ENCODE data around the gene L3MBTL1. TPM values are rescaled to one million over a fixed set of nuclear protein-coding genes. Genes with fewer than 3 reads are reported as not detected.

The L3MBTL1 gene
- total RNA-seq, 4 donors from 2014 or later: 12.5 to 45.3 (median 29.2) TPM

- 69 to 80% methylated on average over 9 to 10 of the region's 10 CpGs for WGBS, 2 donors
Measured at GRCh38 chr20:43576108-43576507, 68.6 kb downstream of the L3MBTL1 start.

GRCh38 chr20:43579861-43580793, 72.6 kb downstream of the L3MBTL1 start:
- TF ChIP-seq, protein P1, sequence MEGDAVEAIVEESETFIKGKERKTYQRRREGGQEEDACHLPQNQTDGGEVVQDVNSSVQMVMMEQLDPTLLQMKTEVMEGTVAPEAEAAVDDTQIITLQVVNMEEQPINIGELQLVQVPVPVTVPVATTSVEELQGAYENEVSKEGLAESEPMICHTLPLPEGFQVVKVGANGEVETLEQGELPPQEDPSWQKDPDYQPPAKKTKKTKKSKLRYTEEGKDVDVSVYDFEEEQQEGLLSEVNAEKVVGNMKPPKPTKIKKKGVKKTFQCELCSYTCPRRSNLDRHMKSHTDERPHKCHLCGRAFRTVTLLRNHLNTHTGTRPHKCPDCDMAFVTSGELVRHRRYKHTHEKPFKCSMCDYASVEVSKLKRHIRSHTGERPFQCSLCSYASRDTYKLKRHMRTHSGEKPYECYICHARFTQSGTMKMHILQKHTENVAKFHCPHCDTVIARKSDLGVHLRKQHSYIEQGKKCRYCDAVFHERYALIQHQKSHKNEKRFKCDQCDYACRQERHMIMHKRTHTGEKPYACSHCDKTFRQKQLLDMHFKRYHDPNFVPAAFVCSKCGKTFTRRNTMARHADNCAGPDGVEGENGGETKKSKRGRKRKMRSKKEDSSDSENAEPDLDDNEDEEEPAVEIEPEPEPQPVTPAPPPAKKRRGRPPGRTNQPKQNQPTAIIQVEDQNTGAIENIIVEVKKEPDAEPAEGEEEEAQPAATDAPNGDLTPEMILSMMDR (IDR thresholded peaks at IDR 0.05): no peak
- no peak for TF ChIP-seq POLR2A (IDR thresholded peaks at IDR 0.05)

More at GRCh38 chr20:43576108-43576507, 68.6 kb downstream of the L3MBTL1 start:
- Histone ChIP-seq H3K4me3 (replicated peaks in 1 of 3) (no peak overlapping the region), H3K36me3 (no peaks in the 10 kb centered on the region), H3K4me1 (no peaks in the 10 kb centered on the region), H3K27ac (no peak overlapping the region), H3K9me3 (no peaks in the 10 kb centered on the region), H3K27me3 (no peaks in the 10 kb centered on the region)
- TF ChIP-seq POLR2A (IDR thresholded peaks at IDR 0.05): no peak
- TF ChIP-seq, protein P1 (IDR thresholded peaks at IDR 0.05): no peak
- DNase-seq: no peak
- intact Hi-C loops (cut with DNase I): no loop called here

GRCh38 chr20:43583133-43583864, 75.8 kb downstream of the L3MBTL1 start:
- DNase-seq: no peak
- Histone ChIP-seq H3K27ac (no peak overlapping the region), H3K27me3 (no peaks in the 10 kb centered on the region), H3K4me1 (peaks cover 0 to 15% of the 10 kb centered on the region in 2 donors), H3K9me3 (no peaks in the 10 kb centered on the region), H3K36me3 (no peaks in the 10 kb centered on the region), H3K4me3 (replicated peaks in 1 of 3) (no peak overlapping the region)
- WGBS, 2 donors: 90 to 91% methylated on average over 7 of the region's 7 CpGs
- TF ChIP-seq, protein P1 (IDR thresholded peaks at IDR 0.05): no peak
- TF ChIP-seq POLR2A (IDR thresholded peaks at IDR 0.05): no peak
- intact Hi-C loops (cut with DNase I): loop anchor here (10.0 kb wide), 1 partner anchor 128 kb away; the partner anchor contains the start of gene SRSF6

More at GRCh38 chr20:43579861-43580793, 72.6 kb downstream of the L3MBTL1 start:
- DNase-seq: no peak
- H3K4me3 ChIP-seq (replicated peaks in 1 of 3): no peak overlapping the region
- H3K36me3 ChIP-seq: no peaks in the 10 kb centered on the region
- H3K9me3 ChIP-seq: no peaks in the 10 kb centered on the region
- WGBS, 2 donors: 69% methylated on average over 7 of the region's 7 CpGs
- intact Hi-C loops (cut with DNase I): loop anchor here (10.0 kb wide), 1 partner anchor 125 kb away; the partner anchor contains the start of gene SRSF6
- no peaks in the 10 kb centered on the region for H3K27me3 ChIP-seq
- H3K4me1 ChIP-seq: peaks cover 0 to 15% of the 10 kb centered on the region in 2 donors
- no peak overlapping the region for H3K27ac ChIP-seq

- H3K27me3 ChIP-seq: no peaks in the 10 kb centered on the region
- H3K4me3 ChIP-seq (replicated peaks in 1 of 3): no peak overlapping the region
- H3K27ac ChIP-seq: no peak overlapping the region
- no peaks in the 10 kb centered on the region for H3K36me3 ChIP-seq
- 48 to 49% methylated on average over 2 of the region's 2 CpGs for WGBS, 2 donors
- peak; percentile 48 to 65 for DNase-seq
- TF ChIP-seq, protein P1 (IDR thresholded peaks at IDR 0.05): no peak
- TF ChIP-seq POLR2A (IDR thresholded peaks at IDR 0.05): no peak
- intact Hi-C loops (cut with DNase I): loop anchor here (10.0 kb wide), 1 partner anchor 129 kb away; the partner anchor contains the start of gene SRSF6
- peaks cover 0 to 15% of the 10 kb centered on the region in 2 donors for H3K4me1 ChIP-seq
- no peaks in the 10 kb centered on the region for H3K9me3 ChIP-seq
Measured at GRCh38 chr20:43583982-43584432, 76.5 kb downstream of the L3MBTL1 start.

All from thyroid gland (tissue), 4 donors.